GM23338 (cell line): ENCODE measurements around the gene CD48. TPM values are rescaled to one million over a fixed set of nuclear protein-coding genes. Genes with fewer than 3 reads are reported as not detected.
A peak's percentile ranks its signal among the peaks of the same experiment; 100 is the strongest.

Experiments
- ATAC-seq: fragments of 200-7000 bp; cut with Tn5 transposase; 3 replicates; pipeline ENCODE4 v1.9.1; 2020
- DNase-seq: peaks from one replicate; pipeline ENCODE4 v3.0.0-alpha.2; 2015; ENCODE audit warnings: low spot score
- H2AFZ ChIP-seq: fragments of 200-600 bp; sonication (generic); 2 replicates; pipeline ENCODE4 v1.8.0; 2016; ENCODE audit warnings: antibody characterized with exemption, mild to moderate bottlenecking, moderate library complexity
- H3F3A ChIP-seq: fragments of 200-600 bp; sonication (generic); replicated peaks from 2 replicates; pipeline ENCODE4 v1.8.0; 2017; ENCODE audit warnings: antibody characterized with exemption, mixed run types, low read depth
- H3K27ac ChIP-seq: fragments of 200-600 bp; sonication (generic); 2 replicates; pipeline ENCODE4 v1.6.1; 2016; ENCODE audit warnings: low read depth
- H3K27me3 ChIP-seq: fragments of 200-600 bp; sonication (generic); 2 replicates; pipeline ENCODE4 v1.8.0; 2016; ENCODE audit warnings: mild to moderate bottlenecking, mixed run types, moderate library complexity; ENCODE audit not compliant: insufficient read depth
- H3K36me3 ChIP-seq: fragments of 200-600 bp; sonication (generic); 2 replicates; pipeline ENCODE4 v1.8.0; 2016; ENCODE audit warnings: mild to moderate bottlenecking; ENCODE audit not compliant: insufficient read depth
- H3K4me1 ChIP-seq: fragments of 200-600 bp; sonication (generic); 2 replicates; pipeline ENCODE4 v1.8.0; 2016; ENCODE audit warnings: mild to moderate bottlenecking, moderate library complexity; ENCODE audit not compliant: insufficient read depth
- H3K4me2 ChIP-seq: fragments of 200-600 bp; sonication (generic); 2 replicates; pipeline ENCODE4 v1.7.1; 2017; ENCODE audit warnings: mixed run types
- H3K4me3 ChIP-seq: fragments of 200-600 bp; sonication (generic); 2 replicates; pipeline ENCODE4 v1.6.1; 2016; ENCODE audit warnings: mixed run types
- H3K79me2 ChIP-seq: fragments of 200-600 bp; sonication (generic); replicated peaks from 2 replicates; pipeline ENCODE4 v1.8.0; 2017; ENCODE audit warnings: mild to moderate bottlenecking; ENCODE audit not compliant: insufficient read depth
- H3K9me2 ChIP-seq: fragments of 200-600 bp; sonication (generic); 2 replicates; pipeline ENCODE4 v1.8.0; 2017; ENCODE audit not compliant: insufficient read depth
- H4K20me1 ChIP-seq: fragments of 200-600 bp; sonication (generic); replicated peaks from 2 replicates; pipeline ENCODE4 v1.8.0; 2017; ENCODE audit warnings: mild to moderate bottlenecking; ENCODE audit not compliant: insufficient read depth
- H3K27ac Mint-ChIP-seq: 2 replicates; pipeline ENCODE4 v1.8.0; 2020; ENCODE audit warnings: inconsistent platforms, mild to moderate bottlenecking, moderate library complexity, mixed read lengths
- H3K27me3 Mint-ChIP-seq: 3 replicates; pipeline ENCODE4 v1.8.0; 2022; ENCODE audit warnings: low read depth, mild to moderate bottlenecking, moderate library complexity, mixed read lengths, inconsistent platforms; ENCODE audit not compliant: insufficient read depth, poor library complexity
- H3K36me3 Mint-ChIP-seq: 3 replicates; pipeline ENCODE4 v1.8.0; 2021; ENCODE audit warnings: low read depth, mild to moderate bottlenecking, inconsistent platforms, moderate library complexity, mixed read lengths
- H3K4me1 Mint-ChIP-seq: 3 replicates; pipeline ENCODE4 v1.8.0; 2020; ENCODE audit warnings: mild to moderate bottlenecking, inconsistent platforms, mixed read lengths
- H3K4me3 Mint-ChIP-seq: 3 replicates; pipeline ENCODE4 v1.8.0; 2021; ENCODE audit warnings: moderate library complexity, mild to moderate bottlenecking, inconsistent platforms, mixed read lengths
- H3K9me3 Mint-ChIP-seq: 3 replicates; pipeline ENCODE4 v1.8.0; 2020; ENCODE audit warnings: moderate library complexity, mild to moderate bottlenecking, inconsistent platforms, mixed read lengths
- EZH2 ChIP-seq: fragments of 200-600 bp; sonication (generic); IDR thresholded peaks from one replicate; pipeline ENCODE4 v1.8.0; 2017; ENCODE audit warnings: antibody characterized with exemption, mild to moderate bottlenecking, low read depth; ENCODE audit not compliant: unreplicated experiment
- EZH2phosphoT487 ChIP-seq: fragments of 200-600 bp; sonication (generic); IDR thresholded peaks from one replicate; pipeline ENCODE4 v1.8.1; 2018; ENCODE audit warnings: antibody characterized with exemption; ENCODE audit not compliant: unreplicated experiment
- JUNB ChIP-seq: IDR thresholded peaks from one replicate; pipeline ENCODE4 v1.6.1; 2016; ENCODE audit warnings: antibody characterized with exemption; ENCODE audit not compliant: unreplicated experiment
- POLR2AphosphoS5 ChIP-seq: IDR thresholded peaks from 2 replicates; pipeline ENCODE4 v1.6.1; 2016; ENCODE audit warnings: antibody characterized with exemption, low read depth
- ZNF114 ChIP-seq: fragments of 250-450 bp; sonication (Bioruptor Pico); IDR thresholded peaks from 2 replicates; pipeline ENCODE4 v1.5.0; 2020; ENCODE audit warnings: mild to moderate bottlenecking, moderate library complexity
- ZNF331 ChIP-seq: fragments of 250-450 bp; sonication (Bioruptor Pico); IDR thresholded peaks from 2 replicates; pipeline ENCODE4 v1.5.0; 2020; ENCODE audit warnings: low read depth, mild to moderate bottlenecking, moderate library complexity
- polyA plus RNA-seq: library from polyadenylated mRNA; unstranded; fragments of >200 nt; fragmentation: Nextera tagmentation; extraction: Ambion mirVana; gene quantifications from 2 replicates; pipeline ENCODE4 v1.2.1, GENCODE V29; 2016
- total RNA-seq: library from RNA; depleted of rRNA; stranded (reverse); fragments of >200 nt; shearing (Covaris generic); gene quantifications from 2 replicates; pipeline ENCODE4 v1.2.3, GENCODE V29; 2014
- TF ChIP-seq, protein P1 (sequence below), 2 experiments: fragments of 200-600 bp in 1 of 2; sonication (generic) in 1 of 2; conservative IDR thresholded peaks; 2 replicates each; pipeline versions ENCODE4 v1.5.1 to v1.6.1; 2016 to 2017; ENCODE audit warnings: antibody characterized with exemption in 2 of 2, low read depth in 2 of 2, mild to moderate bottlenecking in 2 of 2, moderate library complexity in 1 of 2
- TF ChIP-seq, protein P2 (sequence below): IDR thresholded peaks from 2 replicates; pipeline ENCODE4 v1.6.1; 2016; ENCODE audit warnings: antibody characterized with exemption

CD48 gene
- total and polyA plus RNA-seq, 2 experiments from 2014 or later: 0.34 to 0.45 TPM

DNA sequence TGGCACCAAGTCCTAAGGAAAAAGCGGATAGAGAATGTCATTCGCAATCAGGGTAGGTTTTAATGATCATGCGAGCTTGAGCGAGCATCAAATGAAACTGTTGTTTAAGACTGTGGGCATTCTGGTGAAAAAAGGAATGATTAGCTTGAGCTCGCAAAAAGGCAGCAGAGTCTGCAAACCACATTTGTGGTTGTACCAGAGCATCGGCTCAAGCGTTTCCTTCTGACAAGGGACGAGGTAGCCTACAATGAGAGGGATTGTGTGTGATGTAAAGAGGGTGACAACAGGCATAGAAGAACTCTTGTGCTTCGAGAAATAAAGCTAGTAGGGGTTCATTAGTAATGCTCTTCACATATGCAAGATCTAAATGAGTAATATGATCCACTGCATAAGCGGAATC lies 11.1 kb upstream of the CD48 start:
- peak overlapping the region; percentile 79; the same call in 1 of the 2 replicates for H2AFZ ChIP-seq
- TF ChIP-seq, protein P1, sequence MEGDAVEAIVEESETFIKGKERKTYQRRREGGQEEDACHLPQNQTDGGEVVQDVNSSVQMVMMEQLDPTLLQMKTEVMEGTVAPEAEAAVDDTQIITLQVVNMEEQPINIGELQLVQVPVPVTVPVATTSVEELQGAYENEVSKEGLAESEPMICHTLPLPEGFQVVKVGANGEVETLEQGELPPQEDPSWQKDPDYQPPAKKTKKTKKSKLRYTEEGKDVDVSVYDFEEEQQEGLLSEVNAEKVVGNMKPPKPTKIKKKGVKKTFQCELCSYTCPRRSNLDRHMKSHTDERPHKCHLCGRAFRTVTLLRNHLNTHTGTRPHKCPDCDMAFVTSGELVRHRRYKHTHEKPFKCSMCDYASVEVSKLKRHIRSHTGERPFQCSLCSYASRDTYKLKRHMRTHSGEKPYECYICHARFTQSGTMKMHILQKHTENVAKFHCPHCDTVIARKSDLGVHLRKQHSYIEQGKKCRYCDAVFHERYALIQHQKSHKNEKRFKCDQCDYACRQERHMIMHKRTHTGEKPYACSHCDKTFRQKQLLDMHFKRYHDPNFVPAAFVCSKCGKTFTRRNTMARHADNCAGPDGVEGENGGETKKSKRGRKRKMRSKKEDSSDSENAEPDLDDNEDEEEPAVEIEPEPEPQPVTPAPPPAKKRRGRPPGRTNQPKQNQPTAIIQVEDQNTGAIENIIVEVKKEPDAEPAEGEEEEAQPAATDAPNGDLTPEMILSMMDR (conservative IDR thresholded peaks at IDR 0.05; ENCODE audit: low read depth in 2 of 2): no peak
- TF ChIP-seq POLR2AphosphoS5 (no peak), ZNF331 (CRISPR knock-in tag) (no peak), ZNF114 (CRISPR knock-in tag) (no peak), EZH2phosphoT487 (no peak)
- TF ChIP-seq, protein P2, sequence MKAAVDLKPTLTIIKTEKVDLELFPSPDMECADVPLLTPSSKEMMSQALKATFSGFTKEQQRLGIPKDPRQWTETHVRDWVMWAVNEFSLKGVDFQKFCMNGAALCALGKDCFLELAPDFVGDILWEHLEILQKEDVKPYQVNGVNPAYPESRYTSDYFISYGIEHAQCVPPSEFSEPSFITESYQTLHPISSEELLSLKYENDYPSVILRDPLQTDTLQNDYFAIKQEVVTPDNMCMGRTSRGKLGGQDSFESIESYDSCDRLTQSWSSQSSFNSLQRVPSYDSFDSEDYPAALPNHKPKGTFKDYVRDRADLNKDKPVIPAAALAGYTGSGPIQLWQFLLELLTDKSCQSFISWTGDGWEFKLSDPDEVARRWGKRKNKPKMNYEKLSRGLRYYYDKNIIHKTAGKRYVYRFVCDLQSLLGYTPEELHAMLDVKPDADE: no peak
- DNase-seq (no peak), ATAC-seq (no peak)
- Mint-ChIP-seq H3K9me3 (peaks cover 10% of the 10 kb centered on the region; the same call in 2 of the 3 replicates), H3K27ac (no peak overlapping the region), H3K4me1 (peaks cover 11% of the 10 kb centered on the region; the same call in 2 of the 3 replicates), H3K27me3 (no peaks in the 10 kb centered on the region), H3K36me3 (peaks cover 9% of the 10 kb centered on the region; the same call in 2 of the 3 replicates), H3K4me3 (no peak overlapping the region)
- no peaks in the 10 kb centered on the region for H3K36me3 ChIP-seq
- no peak overlapping the region for H3K27ac ChIP-seq
- no peaks in the 10 kb centered on the region for H3K79me2 ChIP-seq
- no peaks in the 10 kb centered on the region for H4K20me1 ChIP-seq
- H3K4me2 ChIP-seq: no peak overlapping the region
- H3F3A ChIP-seq: no peaks in the 10 kb centered on the region
- no peak overlapping the region for H3K4me3 ChIP-seq
- H3K9me2 ChIP-seq: peaks cover 6% of the 10 kb centered on the region; the same call in 1 of the 2 replicates
- peaks cover 24% of the 10 kb centered on the region for H3K4me1 ChIP-seq
- H3K27me3 ChIP-seq: no peaks in the 10 kb centered on the region

DNA sequence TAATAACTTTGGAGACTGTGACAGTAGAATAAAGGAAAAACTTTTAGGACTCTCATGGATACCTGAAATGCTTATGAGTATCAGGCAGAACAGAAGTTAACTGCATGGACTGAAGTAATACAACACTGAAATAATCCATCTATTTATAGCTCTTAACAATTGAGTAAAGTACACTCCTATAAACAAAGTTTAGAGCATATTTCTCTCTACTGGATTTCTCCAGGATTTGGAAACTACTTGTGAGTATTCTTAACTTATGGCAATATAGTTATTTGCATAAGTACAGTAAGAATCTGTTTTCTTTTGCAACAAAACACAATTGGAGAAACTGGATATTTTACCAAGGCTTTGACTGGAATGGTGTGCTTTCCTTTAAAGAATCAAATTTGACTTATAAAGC lies 9.9 kb upstream of the CD48 start:
- H3K4me2 ChIP-seq: no peak overlapping the region
- H3K27ac ChIP-seq: no peak overlapping the region
- no peaks in the 10 kb centered on the region for H3K27me3 ChIP-seq
- H3K4me1 ChIP-seq: peaks cover 22% of the 10 kb centered on the region
- H3K9me2 ChIP-seq: peaks cover 6% of the 10 kb centered on the region; the same call in 1 of the 2 replicates
- H3F3A ChIP-seq: no peaks in the 10 kb centered on the region
- no peak for DNase-seq
- TF ChIP-seq ZNF331 (CRISPR knock-in tag): no peak
- TF ChIP-seq, protein P2: no peak
- TF ChIP-seq POLR2AphosphoS5: no peak
- TF ChIP-seq JUNB: no peak
- TF ChIP-seq, protein P1 (conservative IDR thresholded peaks at IDR 0.05; ENCODE audit: low read depth in 2 of 2): no peak
- no peak for TF ChIP-seq EZH2phosphoT487
- TF ChIP-seq EZH2: no peak
- no peak for ATAC-seq
- Mint-ChIP-seq H3K27me3 (peaks cover 2% of the 10 kb centered on the region), H3K36me3 (peaks cover 9% of the 10 kb centered on the region), H3K27ac (no peak overlapping the region), H3K4me3 (no peak overlapping the region), H3K9me3 (peaks cover 10% of the 10 kb centered on the region; the same call in 2 of the 3 replicates), H3K4me1 (peaks cover 11% of the 10 kb centered on the region; the same call in 2 of the 3 replicates)
- no peak overlapping the region for H3K4me3 ChIP-seq
- H3K36me3 ChIP-seq: no peaks in the 10 kb centered on the region
- H4K20me1 ChIP-seq: no peaks in the 10 kb centered on the region
- no peak overlapping the region for H2AFZ ChIP-seq
- no peaks in the 10 kb centered on the region for H3K79me2 ChIP-seq
